ENCODE measurements around the gene BTBD2. TPM values are rescaled to one million over a fixed set of nuclear protein-coding genes. Genes with fewer than 3 reads are reported as not detected.
A peak's percentile ranks its signal among the peaks of the same experiment; 100 is the strongest.

BTBD2 gene
- total and polyA plus RNA-seq, 2 of the 13 experiments (the other 11 are each of a cell fraction or from before 2014, with no cell fraction given) = 28.1 to 45.3 TPM

- TF ChIP-seq JUN (CRISPR knock-in tag; IDR thresholded peaks at IDR 0.05) = no peak
Observed at GRCh38 chr19:1944088-1944915, 71.2 kb downstream of the BTBD2 start (continued).

GRCh38 chr19:1943661-1944087, 71.8 kb downstream of the BTBD2 start:
- no peak for DNase-seq (ENCODE audit: low spot score)
- Histone ChIP-seq H3K79me2 (ENCODE audit: insufficient read depth, low read length) (peaks cover 54% of the 10 kb centered on the region), H4K20me1 (ENCODE audit: insufficient read depth, low read length) (peaks cover 46% of the 10 kb centered on the region), H3K9me3 (ENCODE audit: low read length) (no peaks in the 10 kb centered on the region), H3K27ac (ENCODE audit: extremely low read length, insufficient read depth, low read length) (no peak overlapping the region), H3K4me1 (ENCODE audit: insufficient read depth, low read length) (peaks cover 31% of the 10 kb centered on the region), H3K4me3 (replicated peaks in 1 of 3; ENCODE audit: insufficient read depth in 1 of 3, low read depth in 2 of 3, low read length in 3 of 3) (peak overlapping the region in 2 of 3 experiments; percentile 95; a peak in 3 of 6 replicates), H2AFZ (ENCODE audit: low read length) (no peak overlapping the region), H3K36me3 (replicated peaks in 1 of 2; ENCODE audit: control insufficient read depth in 1 of 2, insufficient read depth in 2 of 2, low read length in 2 of 2) (peaks cover 0 to 5% of the 10 kb centered on the region in 2 experiments; a peak in 1 of 5 replicates), H3K9ac (ENCODE audit: insufficient read depth, low read depth, low read length) (no peak overlapping the region), H3K27me3 (ENCODE audit: control insufficient read depth in 1 of 2, insufficient read depth in 2 of 2, low read length in 2 of 2) (no peaks in the 10 kb centered on the region; a peak in 1 of 5 replicates), H3K4me2 (ENCODE audit: low read depth, low read length) (peak overlapping the region; percentile 97)
- in situ Hi-C loops (cut with HindIII; ENCODE audit: extremely low pct_ligation_motif_present, low pct_unique_long_range_greater_than_20kb) = no loop called here
- CTCF ChIA-PET (ENCODE audit: low intra/inter-chr PET ratio, low total read pairs) = no interaction called here
- WGBS (ENCODE audit: low lambda C conversion rate) = 96% methylated on average over 12 of the region's 22 CpGs
- intact Hi-C loops (cut with micrococcal nuclease; ENCODE audit: unreplicated experiment) = no loop called here
- no peak for ATAC-seq
- FAIRE-seq = no peak
- no TSS peak for BruUV-seq (replicated peaks)
- POLR2A ChIA-PET = interaction anchor here (0.6 kb wide), 2 partner anchors 43 to 211 kb away, joined by 3 read pairs; no protein-coding TSS in a partner anchor
- TF ChIP-seq HNRNPL (IDR thresholded peaks at IDR 0.05; ENCODE audit: low read depth, low read length) (0 out of 2 replicates have a peak, but pooled peaks have one; percentile 29), SIN3A (IDR thresholded peaks at IDR 0.05; ENCODE audit: borderline replicate concordance, low read depth, low read length) (0 out of 2 replicates have a peak, but pooled peaks have one; percentile 7), KLF13 (CRISPR knock-in tag; IDR thresholded peaks at IDR 0.05) (no peak), ZNF761 (CRISPR knock-in tag; conservative IDR thresholded peaks at IDR 0.05) (no peak), ZNF788 (CRISPR knock-in tag; IDR thresholded peaks at IDR 0.05; ENCODE audit: borderline replicate concordance) (0 out of 2 replicates have a peak, but pooled peaks have one; percentile 27), HOMEZ (CRISPR knock-in tag; IDR thresholded peaks at IDR 0.05; ENCODE audit: low read depth) (no peak), ZNF10 (CRISPR knock-in tag; IDR thresholded peaks at IDR 0.05; ENCODE audit: borderline replicate concordance, low read depth) (no peak), ZNF772 (CRISPR knock-in tag; IDR thresholded peaks at IDR 0.05) (0 out of 2 replicates have a peak, but pooled peaks have one; percentile 23), ATF5 (CRISPR knock-in tag; IDR thresholded peaks at IDR 0.05; ENCODE audit: low read depth) (no peak), ZNF678 (CRISPR knock-in tag; IDR thresholded peaks at IDR 0.05) (no peak), HOXA9 (CRISPR knock-in tag; IDR thresholded peaks at IDR 0.05; ENCODE audit: borderline replicate concordance) (no peak)

Data from HepG2 (cell line).